HepG2 (cell line): ENCODE measurements around the gene IL1RL2. TPM values are rescaled to one million over a fixed set of nuclear protein-coding genes. Genes with fewer than 3 reads are reported as not detected.

Experiments used
- CBX1 ChIP-seq: IDR thresholded peaks from one replicate; pipeline ENCODE4 v1.6.1; 2016; ENCODE audit warnings: antibody characterized with exemption, low read depth
- CBX2 ChIP-seq, 2 experiments: fragments of 200-600 bp in 1 of 2; sonication (generic); formaldehyde crosslinking in 1 of 2; IDR thresholded peaks; 2 replicates each; pipeline versions ENCODE4 v1.7.0 to v1.8.1; 2018 to 2022; ENCODE audit warnings: low read depth in 2 of 2, low read length in 1 of 2, mild to moderate bottlenecking in 1 of 2, missing genetic modification reagents in 1 of 2
- CENPT ChIP-seq: sonication (generic); formaldehyde crosslinking; IDR thresholded peaks from 2 replicates; pipeline ENCODE4 v1.8.0; 2022; ENCODE audit warnings: low read depth, mild to moderate bottlenecking, moderate library complexity, missing genetic modification reagents
- DNMT1 ChIP-seq: sonication (generic); formaldehyde crosslinking; IDR thresholded peaks from 2 replicates; pipeline ENCODE4 v1.5.1; 2020; ENCODE audit warnings: mild to moderate bottlenecking, missing genetic modification reagents
- FLYWCH1 ChIP-seq: sonication (generic); formaldehyde crosslinking; IDR thresholded peaks from 2 replicates; pipeline ENCODE4 v1.8.1; 2023; ENCODE audit warnings: mild to moderate bottlenecking, missing genetic modification reagents
- FOXK1 ChIP-seq: sonication (generic); formaldehyde crosslinking; IDR thresholded peaks from 2 replicates; pipeline ENCODE4 v1.4.0; 2020; ENCODE audit warnings: low read depth, missing genetic modification reagents, borderline replicate concordance
- HOXA5 ChIP-seq: sonication (generic); formaldehyde crosslinking; IDR thresholded peaks from 2 replicates; pipeline ENCODE4 v1.4.0; 2020; ENCODE audit warnings: missing genetic modification reagents
- KDM5B ChIP-seq: sonication (generic); formaldehyde crosslinking; IDR thresholded peaks from 2 replicates; pipeline ENCODE4 v1.4.0; 2020; ENCODE audit warnings: missing genetic modification reagents, mild to moderate bottlenecking, borderline replicate concordance
- NFE2L2 ChIP-seq: fragments of 150-350 bp; IDR thresholded peaks from 2 replicates; pipeline ENCODE4 v1.6.1; 2014; ENCODE audit warnings: low read length
- RNF219 ChIP-seq: sonication (generic); formaldehyde crosslinking; IDR thresholded peaks from 2 replicates; pipeline ENCODE4 v1.5.0; 2020; ENCODE audit warnings: mild to moderate bottlenecking, missing genetic modification reagents
- SNAPC2 ChIP-seq: sonication (generic); formaldehyde crosslinking; IDR thresholded peaks from 2 replicates; pipeline ENCODE4 v1.8.1; 2022; ENCODE audit warnings: mild to moderate bottlenecking, missing genetic modification reagents
- YEATS4 ChIP-seq: sonication (generic); formaldehyde crosslinking; IDR thresholded peaks from 2 replicates; pipeline ENCODE4 v1.4.0; 2020; ENCODE audit warnings: missing genetic modification reagents, borderline replicate concordance
- ZNF225 ChIP-seq: sonication (generic); formaldehyde crosslinking; IDR thresholded peaks from 2 replicates; pipeline ENCODE4 v1.4.0; 2020; ENCODE audit warnings: mild to moderate bottlenecking, missing genetic modification reagents
- ZNF543 ChIP-seq: sonication (generic); formaldehyde crosslinking; IDR thresholded peaks from 2 replicates; pipeline ENCODE4 v1.4.0; 2020; ENCODE audit warnings: mild to moderate bottlenecking, missing genetic modification reagents
- ZNF83 ChIP-seq: sonication (generic); formaldehyde crosslinking; IDR thresholded peaks from 2 replicates; pipeline ENCODE4 v1.4.0; 2020; ENCODE audit warnings: missing genetic modification reagents, mild to moderate bottlenecking, borderline replicate concordance
- polyA plus RNA-seq, 8 experiments: library from polyadenylated mRNA; depleted of rRNA in 3 of 8; stranded (reverse) in 7 of 8; unstranded in 1 of 8; fragments of >200 nt; fragmentation: Illumina TruSeq in 4 of 8; extraction: Trizol in 4 of 8; gene quantifications; 2 replicates each; pipeline versions ENCODE4 v1.2.1 to v1.2.3, GENCODE V29; 2011 to 2016; ENCODE audit warnings: low read depth in 4 of 8, missing spikeins in 1 of 8, mixed read lengths in 1 of 8; ENCODE audit not compliant: insufficient read depth in 1 of 8
- total RNA-seq, 5 experiments: library from RNA; depleted of rRNA; stranded (reverse); fragments of >200 nt; fragmentation: Illumina TruSeq; extraction: Trizol; gene quantifications; 2 replicates each; pipeline ENCODE4 v1.2.3, GENCODE V29; 2016; ENCODE audit warnings: low read depth in 1 of 5
- TF ChIP-seq, protein P1 (sequence below): sonication (generic); formaldehyde crosslinking; IDR thresholded peaks from 2 replicates; pipeline ENCODE4 v1.4.0; 2020; ENCODE audit warnings: missing genetic modification reagents, borderline replicate concordance
- TF ChIP-seq, protein P2 (sequence below), 2 experiments: IDR thresholded peaks; 2 replicates each; pipeline ENCODE4 v1.6.1; 2011 to 2012; ENCODE audit warnings: low read length in 2 of 2, borderline replicate concordance in 1 of 2, low read depth in 1 of 2, mild to moderate bottlenecking in 1 of 2, moderate library complexity in 1 of 2

IL1RL2 gene
- total and polyA plus RNA-seq, 2 of the 13 experiments (the other 11 are each of a cell fraction or from before 2014, with no cell fraction given) = 0.03 TPM; not detected in 1

- TF ChIP-seq SNAPC2 (CRISPR knock-in tag) = peak; percentile 87; the same call in 1 of the 2 replicates
- TF ChIP-seq CBX2 (IDR thresholded peaks at IDR 0.05; ENCODE audit: low read depth, low read length) = no peak
- TF ChIP-seq CBX2 (CRISPR knock-in tag; IDR thresholded peaks at IDR 0.05; ENCODE audit: low read depth) = no peak
- TF ChIP-seq YEATS4 (CRISPR knock-in tag) = no peak
- TF ChIP-seq DNMT1 (CRISPR knock-in tag) = no peak
- TF ChIP-seq, protein P1, sequence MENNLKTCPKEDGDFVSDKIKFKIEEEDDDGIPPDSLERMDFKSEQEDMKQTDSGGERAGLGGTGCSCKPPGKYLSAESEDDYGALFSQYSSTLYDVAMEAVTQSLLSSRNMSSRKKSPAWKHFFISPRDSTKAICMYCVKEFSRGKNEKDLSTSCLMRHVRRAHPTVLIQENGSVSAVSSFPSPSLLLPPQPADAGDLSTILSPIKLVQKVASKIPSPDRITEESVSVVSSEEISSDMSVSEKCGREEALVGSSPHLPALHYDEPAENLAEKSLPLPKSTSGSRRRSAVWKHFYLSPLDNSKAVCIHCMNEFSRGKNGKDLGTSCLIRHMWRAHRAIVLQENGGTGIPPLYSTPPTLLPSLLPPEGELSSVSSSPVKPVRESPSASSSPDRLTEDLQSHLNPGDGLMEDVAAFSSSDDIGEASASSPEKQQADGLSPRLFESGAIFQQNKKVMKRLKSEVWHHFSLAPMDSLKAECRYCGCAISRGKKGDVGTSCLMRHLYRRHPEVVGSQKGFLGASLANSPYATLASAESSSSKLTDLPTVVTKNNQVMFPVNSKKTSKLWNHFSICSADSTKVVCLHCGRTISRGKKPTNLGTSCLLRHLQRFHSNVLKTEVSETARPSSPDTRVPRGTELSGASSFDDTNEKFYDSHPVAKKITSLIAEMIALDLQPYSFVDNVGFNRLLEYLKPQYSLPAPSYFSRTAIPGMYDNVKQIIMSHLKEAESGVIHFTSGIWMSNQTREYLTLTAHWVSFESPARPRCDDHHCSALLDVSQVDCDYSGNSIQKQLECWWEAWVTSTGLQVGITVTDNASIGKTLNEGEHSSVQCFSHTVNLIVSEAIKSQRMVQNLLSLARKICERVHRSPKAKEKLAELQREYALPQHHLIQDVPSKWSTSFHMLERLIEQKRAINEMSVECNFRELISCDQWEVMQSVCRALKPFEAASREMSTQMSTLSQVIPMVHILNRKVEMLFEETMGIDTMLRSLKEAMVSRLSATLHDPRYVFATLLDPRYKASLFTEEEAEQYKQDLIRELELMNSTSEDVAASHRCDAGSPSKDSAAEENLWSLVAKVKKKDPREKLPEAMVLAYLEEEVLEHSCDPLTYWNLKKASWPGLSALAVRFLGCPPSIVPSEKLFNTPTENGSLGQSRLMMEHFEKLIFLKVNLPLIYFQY = peak; percentile 66; the same call in 1 of the 2 replicates
- TF ChIP-seq RNF219 (CRISPR knock-in tag) = 0 out of 2 replicates have a peak, but pooled peaks have one; percentile 69
- no peak for TF ChIP-seq NFE2L2
- TF ChIP-seq ZNF83 = no peak
- TF ChIP-seq KDM5B (CRISPR knock-in tag) = no peak
- TF ChIP-seq FLYWCH1 (CRISPR knock-in tag) = no peak
- TF ChIP-seq, protein P2, sequence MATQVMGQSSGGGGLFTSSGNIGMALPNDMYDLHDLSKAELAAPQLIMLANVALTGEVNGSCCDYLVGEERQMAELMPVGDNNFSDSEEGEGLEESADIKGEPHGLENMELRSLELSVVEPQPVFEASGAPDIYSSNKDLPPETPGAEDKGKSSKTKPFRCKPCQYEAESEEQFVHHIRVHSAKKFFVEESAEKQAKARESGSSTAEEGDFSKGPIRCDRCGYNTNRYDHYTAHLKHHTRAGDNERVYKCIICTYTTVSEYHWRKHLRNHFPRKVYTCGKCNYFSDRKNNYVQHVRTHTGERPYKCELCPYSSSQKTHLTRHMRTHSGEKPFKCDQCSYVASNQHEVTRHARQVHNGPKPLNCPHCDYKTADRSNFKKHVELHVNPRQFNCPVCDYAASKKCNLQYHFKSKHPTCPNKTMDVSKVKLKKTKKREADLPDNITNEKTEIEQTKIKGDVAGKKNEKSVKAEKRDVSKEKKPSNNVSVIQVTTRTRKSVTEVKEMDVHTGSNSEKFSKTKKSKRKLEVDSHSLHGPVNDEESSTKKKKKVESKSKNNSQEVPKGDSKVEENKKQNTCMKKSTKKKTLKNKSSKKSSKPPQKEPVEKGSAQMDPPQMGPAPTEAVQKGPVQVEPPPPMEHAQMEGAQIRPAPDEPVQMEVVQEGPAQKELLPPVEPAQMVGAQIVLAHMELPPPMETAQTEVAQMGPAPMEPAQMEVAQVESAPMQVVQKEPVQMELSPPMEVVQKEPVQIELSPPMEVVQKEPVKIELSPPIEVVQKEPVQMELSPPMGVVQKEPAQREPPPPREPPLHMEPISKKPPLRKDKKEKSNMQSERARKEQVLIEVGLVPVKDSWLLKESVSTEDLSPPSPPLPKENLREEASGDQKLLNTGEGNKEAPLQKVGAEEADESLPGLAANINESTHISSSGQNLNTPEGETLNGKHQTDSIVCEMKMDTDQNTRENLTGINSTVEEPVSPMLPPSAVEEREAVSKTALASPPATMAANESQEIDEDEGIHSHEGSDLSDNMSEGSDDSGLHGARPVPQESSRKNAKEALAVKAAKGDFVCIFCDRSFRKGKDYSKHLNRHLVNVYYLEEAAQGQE (IDR thresholded peaks at IDR 0.05; ENCODE audit: borderline replicate concordance in 1 of 2, low read depth in 1 of 2, low read length in 2 of 2) = 0 out of 4 replicates have a peak, but pooled peaks of 1 of the 2 experiments have one; percentile 58
- TF ChIP-seq CBX1 = no peak
- peak; percentile 93 for TF ChIP-seq FOXK1
- TF ChIP-seq HOXA5 (CRISPR knock-in tag) = peak; percentile 58; the same call in 1 of the 2 replicates
- no peak for TF ChIP-seq ZNF225 (CRISPR knock-in tag)
- TF ChIP-seq CENPT (CRISPR knock-in tag) = no peak
- TF ChIP-seq ZNF543 (CRISPR knock-in tag) = peak; percentile 70; the same call in 1 of the 2 replicates
These were observed 30.9 kb upstream of the IL1RL2 start (continued) for GRCh38 chr2:102155703-102156515.
